GM18498 (cell line): ENCODE results near the gene CCL5.
"Not testable (repeated sequence)": the region's sequence is repeated elsewhere in the genome, so short reads cannot be mapped to it uniquely, and the experiment has no call there.

Source experiments
- ATAC-seq: cut with Tn5 transposase; IDR thresholded peaks from one replicate; pipeline ENCODE4 v1.9.1; 2021; ENCODE audit warnings: mild to moderate bottlenecking, moderate library complexity; ENCODE audit not compliant: unreplicated experiment

The CCL5 gene

DNA sequence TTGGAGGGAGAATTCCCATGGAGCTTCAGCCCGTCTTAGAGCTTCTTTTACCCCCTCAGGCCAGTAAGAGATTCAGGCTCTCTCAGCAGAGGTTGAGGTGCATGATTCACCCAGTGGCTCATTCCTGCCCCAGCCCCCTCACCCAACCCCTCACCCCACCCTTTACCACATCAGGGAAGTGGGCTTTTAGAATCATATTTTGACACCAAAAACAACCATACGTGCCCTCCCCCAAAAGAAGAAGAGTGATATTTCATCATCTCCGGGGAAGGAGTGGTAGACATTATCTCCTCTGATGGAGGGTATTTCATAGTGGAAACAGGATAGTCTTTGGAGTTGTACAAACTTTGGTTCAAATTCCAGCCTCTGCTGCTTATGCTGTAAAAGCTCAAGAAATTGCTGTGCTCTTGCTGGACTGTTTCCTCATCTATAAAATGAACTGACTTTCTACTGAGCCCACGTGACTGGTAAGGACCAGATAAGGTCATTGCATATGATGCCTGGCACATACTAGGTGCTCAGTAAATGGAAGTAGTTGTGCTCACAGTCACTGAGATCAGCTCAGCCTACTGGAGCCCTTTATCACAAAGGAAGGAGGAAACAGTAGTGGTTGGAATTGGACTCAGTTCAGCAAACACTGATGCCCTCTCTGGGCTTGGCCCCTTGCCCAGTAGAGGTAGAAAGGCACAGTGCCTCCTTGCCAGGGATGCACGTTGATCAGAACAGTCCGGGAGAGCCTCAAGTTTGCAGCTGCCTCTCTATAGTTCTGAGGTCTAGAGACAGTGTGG lies 18.3 kb upstream of the CCL5 start:
- ATAC-seq: no peak

DNA sequence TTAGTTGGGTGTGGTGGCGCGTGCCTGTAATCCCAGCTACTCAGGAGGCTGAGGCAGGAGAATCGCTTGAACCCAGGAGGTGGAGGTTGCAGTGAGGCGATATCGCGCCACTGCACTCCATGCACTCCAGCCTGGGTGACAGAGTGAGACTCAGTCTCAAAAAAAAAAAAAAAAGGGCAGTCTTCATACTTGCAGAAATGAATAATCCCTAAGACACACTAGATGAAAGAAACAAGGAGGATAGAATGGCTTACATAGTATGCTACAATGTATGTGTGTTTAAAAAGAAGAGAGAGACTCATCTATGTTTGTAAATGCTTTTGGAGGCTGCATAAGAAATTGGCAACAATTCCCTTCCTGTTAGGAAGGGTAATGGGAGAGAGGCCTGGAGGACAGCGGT lies 17.6 kb upstream of the CCL5 start:
- ATAC-seq: not testable (repeated sequence)

DNA sequence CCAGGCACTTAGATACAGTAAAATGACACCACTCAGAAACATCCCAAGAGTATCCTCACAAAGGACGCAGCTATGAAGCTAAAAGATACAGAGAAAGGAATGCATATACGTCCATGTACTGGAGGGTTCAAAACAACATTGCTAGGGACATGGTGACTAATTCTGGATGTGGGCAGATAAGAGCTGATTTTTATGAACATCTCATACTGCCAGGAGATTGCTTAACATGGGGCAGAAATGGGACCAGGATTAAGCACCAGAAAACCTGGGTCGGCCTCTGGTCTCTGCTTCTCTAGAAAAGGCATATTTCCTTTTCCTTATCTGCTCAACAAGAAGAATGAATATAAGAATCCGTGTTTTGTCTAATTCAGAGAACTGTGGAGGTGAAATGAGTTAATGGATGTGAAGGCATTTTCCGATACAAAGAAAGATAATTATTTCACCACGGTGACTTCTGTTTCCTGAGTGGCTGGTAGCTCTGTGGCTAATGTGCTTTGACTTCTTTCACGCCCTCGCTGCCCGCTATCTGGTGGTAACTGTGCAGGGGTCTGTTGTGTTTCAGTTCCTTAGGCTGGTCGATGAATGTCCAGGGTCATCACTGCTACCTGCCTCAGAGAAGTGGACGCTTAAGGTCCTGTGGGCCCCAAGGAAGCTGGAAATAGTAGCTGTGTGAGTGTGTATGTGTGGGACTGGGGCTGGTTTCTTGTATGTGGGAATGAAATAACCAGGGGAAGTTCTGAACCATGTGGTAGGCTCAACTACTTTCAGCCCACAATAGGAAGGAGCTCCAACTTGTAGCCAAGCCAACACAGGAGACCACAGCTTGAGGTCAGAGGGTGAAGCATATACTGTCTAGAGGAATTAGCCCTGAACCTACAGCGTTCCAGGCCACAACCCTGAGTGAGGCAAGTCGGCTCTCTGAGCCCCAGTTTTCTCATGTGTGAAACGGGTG lies 15.8 kb upstream of the CCL5 start:
- no peak for ATAC-seq

DNA sequence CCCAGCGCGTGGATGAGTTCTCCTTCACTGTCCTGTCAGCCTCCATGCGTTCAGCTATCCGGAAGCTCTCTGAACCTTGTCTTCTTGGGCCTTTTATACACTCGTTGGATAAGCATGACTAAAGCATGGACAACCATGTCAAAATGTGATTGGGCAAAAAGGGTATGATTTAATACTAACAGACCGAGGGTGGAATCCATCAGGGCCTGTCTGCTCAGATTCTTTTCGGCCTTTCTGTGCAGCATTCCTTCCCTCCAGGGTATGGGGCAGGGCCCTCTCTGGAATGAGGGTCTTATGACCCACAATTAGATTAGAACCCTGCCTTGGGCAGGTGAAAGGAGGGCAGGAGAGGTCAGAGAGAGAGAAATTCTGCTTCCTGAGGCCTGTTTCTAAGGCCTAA lies 14.0 kb upstream of the CCL5 start:
- no peak for ATAC-seq

DNA sequence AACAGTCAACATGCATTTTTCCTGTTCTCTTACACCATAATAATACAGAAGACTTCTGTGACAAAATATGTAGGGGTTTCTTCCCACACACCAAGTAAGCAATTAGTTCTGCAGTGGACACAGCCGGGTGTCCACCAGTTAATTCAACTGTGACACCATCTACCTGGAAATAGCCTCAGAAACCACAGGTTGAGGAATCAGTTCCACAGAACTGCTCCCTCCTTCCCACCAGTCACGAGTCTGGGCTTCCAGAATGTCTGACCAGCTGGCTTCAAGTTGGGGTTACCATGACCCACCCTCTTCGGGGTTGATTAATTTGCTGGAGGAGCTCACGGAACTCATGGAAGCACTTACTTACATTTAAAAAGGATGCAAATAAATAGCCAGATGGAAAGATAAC lies 13.6 kb upstream of the CCL5 start:
- ATAC-seq: no peak

DNA sequence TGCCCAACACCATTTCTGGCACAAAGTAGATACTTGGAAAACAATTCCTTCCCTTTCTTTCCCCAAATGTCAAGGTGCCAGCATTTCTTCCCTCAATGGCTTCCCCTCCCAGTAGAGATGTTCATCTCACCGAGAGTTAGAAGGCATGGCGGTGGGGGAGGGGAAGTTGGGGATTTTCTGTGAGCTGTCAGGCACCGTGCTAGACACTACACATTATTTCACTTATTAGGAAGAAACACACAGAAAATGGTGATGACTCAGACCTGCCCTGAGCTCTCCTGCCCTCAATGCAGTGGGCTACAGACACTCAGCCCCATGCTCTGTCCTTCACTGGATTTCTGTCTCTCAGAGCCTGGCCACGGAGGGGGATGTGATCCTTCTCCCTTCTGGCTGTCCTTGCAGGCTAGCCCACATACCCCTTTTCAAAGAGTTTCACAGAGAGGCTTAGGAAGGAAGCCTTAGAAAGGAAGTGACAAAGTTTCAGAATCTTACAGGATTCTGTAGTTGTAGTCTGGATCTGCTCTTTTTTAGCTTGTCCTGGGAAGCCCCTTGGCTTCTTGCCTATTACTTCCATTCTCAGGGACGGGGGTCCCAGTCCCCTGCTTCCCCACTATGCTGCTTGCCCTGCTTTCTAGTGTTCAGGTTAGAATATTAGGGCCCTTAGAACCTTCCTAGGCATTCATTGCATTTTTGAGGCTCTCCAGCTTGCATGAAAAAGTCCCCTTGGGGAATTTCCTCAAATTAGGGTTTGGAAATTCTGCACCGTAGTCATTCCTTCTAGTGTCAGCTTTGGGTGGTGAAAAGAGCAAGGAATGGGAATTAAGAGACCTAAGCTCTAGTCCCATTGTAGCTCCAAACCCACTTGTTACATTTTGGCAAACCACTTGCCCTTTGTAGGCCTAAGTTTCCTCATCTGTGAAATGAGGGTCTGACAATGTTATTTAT lies 12.2 kb upstream of the CCL5 start:
- ATAC-seq: no peak

DNA sequence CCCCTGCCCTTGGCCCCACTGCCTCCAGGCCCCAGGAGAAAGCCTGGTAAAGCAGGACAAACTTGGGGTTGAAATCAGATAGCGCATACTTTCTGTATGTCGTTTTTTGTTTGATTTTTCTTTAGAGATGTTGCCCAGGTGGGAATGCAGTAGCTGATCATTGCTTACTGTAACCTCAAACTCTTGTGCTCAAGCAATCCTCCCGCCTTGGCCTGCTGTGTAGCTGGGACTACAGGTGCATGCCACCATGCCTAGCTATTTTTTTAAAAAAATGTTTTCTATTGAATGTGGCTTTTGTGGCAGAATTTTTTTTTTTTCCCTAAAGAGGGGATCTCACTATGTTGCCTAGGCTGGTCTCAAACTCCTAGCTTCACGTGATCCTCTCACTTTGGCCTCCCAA lies 11.1 kb upstream of the CCL5 start:
- no peak for ATAC-seq

DNA sequence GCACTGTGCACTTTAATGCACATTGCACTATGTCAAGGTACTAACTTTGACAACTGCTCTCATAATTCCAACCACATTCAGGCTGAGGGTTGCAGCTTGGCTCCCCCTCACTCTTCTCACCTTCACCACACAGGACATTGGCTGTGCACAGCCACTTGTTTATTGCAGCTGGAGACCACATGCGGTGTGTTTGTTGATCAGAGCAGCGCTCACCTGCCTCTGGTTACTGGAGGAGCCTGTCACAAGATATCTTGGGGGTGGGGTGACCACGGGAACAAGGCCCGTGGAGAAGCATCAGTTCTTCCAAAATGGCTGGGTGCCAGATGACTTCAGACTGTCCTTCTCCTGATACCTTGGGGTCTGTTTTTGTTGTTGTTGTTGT lies 10.6 kb upstream of the CCL5 start:
- ATAC-seq: peak; percentile 66

DNA sequence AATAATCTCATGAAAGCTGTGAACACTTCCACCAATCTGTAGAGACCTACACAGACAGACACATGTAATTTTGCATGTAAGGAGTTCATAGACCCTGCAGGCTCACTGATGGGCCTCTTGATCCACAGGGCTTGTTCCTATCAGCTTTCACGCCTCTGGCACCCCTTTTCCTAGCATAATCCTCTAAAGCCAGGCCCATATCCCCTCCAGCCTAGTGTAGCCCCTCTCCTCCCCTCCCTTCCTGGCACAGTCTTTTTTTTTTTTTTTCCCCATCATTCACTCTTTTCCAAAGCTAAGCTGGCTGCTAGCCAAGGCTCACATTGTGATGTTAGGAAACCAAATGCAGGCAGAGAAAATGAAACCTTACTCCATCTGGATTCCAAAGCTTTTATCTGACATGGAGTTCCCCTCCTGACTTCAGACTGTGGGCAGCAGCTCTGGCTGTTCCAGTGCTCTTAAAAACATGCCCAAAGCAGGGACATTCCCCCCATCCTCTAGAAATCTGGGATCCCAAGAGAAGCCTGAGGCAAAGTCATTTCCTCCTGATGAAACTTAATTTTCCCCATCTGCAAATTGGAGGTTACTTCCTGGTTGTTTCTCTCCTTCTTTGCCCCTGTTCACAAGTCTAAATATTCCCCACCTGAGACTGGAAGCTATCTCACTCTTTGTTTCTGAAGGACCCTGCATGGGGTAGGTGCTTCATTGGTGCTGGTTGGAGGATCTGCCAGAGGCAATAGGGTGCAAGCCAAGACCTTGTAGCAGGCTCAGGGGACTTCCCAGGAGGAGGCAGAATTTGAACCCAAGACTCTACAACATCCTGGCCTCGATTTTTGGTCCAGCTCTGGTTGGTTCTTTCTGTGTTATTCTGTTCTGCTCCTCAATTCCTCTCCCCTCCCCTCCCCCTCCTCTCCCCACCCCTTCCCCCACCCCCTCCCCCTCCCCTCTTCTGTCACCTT lies 9.9 kb upstream of the CCL5 start:
- no peak for ATAC-seq

DNA sequence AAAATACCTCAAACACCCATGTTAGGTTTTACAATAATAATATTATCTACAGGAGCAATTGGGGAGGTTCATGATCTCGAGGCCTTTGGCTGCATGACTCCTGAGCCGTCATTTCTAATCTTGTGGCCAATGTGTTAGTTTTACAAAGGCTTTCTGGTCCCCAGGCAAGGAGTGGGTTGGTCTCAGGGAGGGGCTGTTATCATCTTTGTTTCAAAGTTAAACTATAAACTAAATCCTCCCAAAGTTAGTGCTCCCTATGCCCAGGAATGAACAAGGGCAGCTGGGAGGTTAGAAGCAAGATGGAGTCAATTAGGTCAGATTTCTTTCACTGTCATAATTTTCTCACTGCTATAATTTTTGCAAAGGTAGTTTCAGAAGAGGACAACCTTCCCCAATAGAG lies 9.1 kb upstream of the CCL5 start:
- ATAC-seq: no peak

DNA sequence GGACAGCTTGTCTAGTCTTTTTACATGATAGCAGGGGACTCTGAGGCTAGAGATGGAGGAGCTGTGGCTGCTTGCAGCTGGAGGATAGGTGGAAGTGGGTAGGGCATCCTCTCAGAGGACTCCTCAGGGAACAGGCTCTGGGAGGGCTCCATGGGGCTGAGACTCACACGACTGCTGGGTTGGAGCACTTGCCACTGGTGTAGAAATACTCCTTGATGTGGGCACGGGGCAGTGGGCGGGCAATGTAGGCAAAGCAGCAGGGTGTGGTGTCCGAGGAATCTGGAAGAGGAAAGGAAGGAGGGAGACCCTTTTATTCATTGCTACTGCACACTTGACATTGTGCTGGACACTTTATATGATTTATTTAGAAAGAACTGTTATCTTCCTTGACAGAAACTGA lies 1.8 kb downstream of the CCL5 start:
- no peak for ATAC-seq

DNA sequence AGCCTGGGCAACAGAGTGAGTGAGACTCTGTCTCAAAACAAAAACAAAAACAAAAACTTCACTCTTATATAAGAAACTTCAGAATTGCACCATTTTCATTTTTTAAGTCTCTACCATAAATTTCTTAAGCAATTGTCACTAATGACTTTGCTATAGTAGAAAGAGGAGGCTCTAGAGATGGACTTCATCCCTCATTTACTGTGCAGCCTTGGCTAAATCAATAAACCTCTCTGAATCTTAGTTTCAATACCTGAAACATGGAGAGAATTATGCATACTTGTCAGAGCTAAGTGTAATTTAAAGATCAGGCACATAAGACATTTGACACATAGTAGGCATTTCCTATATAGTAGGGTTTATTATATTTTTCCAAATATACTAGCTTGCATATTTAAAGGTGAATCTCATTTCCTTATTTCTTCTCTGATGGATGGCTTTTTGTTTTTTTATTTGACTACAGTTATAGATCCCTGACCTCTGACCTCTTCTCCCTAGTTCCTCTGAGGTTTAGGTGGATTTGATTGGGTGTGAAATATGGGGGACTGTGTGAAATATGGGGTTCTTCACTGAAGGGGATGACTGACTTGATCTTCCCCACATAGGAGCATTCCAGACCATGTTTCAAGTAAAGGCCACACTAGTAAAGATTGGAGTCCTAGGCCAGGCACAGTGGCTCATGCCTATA lies 2.7 kb downstream of the CCL5 start:
- ATAC-seq: no peak

DNA sequence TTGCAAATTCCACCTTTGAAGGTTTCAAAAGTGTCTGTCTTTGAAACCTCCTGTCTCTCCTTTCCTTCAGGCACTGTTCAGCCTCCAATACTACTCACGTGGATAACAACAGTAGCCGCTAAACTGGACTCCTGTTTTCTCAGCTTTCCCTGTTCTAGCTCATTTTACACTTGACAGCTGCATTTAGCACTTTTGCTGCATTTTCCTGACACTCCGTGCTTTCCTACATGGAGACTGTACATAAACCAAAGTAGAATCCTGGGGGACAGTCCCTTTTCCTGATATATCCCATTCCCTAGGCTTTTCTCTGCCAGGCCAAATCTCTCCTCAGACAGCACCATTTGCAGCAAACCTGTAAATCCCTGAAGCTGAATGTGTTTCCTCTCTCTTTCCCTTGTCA lies 3.6 kb downstream of the CCL5 start:
- no peak for ATAC-seq

DNA sequence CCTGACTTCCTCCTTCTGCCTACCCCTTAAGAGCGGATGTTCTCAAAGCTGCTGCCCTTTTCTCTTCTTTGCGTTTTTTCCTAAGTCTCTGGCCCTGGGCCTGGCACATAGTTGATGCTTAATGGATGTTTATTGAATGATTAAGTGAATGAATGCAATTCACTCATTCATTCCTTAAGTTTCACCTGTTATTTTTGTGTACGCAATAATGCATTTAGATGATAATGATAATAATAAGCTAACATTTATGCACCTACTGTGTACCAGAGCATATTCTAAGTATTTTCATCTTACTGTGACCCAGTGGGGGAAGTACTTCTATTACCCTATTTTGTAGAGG lies 4.4 kb downstream of the CCL5 start:
- ATAC-seq: no peak

DNA sequence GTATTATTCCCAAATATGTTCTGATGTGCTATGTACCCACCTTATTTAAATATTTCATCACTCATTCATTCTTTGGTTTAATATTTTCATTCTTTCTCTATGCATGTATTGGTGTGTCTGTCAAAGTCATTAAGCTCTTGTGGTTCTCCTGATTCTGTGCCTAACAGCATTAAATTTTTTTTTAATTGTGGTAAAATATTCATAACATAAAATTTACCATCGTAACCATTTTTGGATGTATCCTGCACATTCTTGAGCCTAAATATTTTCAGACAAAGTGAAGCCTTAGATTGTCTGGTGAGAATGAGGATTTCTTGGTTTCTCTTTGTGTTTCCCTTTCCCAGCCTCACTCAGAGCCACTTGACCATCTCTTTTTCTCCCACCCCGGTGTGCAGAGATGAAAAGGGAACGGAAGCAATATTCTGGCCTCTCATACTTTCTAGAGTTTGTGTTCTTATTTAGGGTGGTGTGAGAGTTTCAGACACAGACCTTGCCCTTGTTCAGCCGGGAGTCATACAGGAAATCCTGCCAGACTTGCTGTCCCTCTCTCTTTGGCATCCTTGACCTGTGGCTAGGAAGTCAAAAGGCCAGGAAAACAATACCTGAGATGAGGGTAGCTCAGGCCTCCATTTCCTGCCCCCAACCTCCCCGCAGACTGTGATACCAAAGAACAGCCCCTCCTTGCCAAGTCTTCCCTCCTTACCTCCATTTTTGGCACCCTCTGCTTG lies 4.9 kb downstream of the CCL5 start:
- peak; percentile 40 for ATAC-seq

DNA sequence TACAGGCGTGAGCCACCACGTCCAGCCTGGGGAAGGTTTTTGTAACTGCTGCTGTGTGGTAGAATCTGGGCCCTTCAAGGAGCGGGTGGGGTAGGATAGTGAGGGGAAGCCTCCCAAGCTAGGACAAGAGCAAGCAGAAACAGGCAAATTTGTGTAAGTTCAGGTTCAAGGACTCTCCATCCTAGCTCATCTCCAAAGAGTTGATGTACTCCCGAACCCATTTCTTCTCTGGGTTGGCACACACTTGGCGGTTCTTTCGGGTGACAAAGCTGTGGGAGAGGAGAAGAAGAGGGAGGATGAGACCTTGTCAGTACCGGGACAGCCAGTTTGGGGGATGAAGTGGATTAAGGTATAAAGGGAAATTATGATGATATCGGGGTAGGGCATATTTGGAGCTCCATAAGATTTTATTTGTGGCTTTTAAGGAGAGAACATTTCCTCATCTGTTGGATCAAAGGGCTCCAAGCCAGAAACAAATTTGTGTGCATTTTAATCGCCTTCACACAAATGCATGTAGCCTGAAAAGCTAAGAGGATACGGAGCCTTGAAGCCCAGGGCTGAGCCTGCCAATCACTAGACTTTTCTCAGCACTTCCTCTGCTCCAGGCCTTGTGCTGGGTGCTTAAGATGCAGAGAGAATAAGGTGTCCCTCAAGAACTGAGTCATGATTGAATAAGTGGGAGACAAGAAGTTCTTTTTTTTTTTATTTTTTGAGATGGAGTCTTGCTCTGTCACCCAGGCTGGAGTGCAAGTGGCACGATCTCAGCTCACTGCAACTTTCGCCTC lies 7.8 kb downstream of the CCL5 start:
- ATAC-seq: no peak

DNA sequence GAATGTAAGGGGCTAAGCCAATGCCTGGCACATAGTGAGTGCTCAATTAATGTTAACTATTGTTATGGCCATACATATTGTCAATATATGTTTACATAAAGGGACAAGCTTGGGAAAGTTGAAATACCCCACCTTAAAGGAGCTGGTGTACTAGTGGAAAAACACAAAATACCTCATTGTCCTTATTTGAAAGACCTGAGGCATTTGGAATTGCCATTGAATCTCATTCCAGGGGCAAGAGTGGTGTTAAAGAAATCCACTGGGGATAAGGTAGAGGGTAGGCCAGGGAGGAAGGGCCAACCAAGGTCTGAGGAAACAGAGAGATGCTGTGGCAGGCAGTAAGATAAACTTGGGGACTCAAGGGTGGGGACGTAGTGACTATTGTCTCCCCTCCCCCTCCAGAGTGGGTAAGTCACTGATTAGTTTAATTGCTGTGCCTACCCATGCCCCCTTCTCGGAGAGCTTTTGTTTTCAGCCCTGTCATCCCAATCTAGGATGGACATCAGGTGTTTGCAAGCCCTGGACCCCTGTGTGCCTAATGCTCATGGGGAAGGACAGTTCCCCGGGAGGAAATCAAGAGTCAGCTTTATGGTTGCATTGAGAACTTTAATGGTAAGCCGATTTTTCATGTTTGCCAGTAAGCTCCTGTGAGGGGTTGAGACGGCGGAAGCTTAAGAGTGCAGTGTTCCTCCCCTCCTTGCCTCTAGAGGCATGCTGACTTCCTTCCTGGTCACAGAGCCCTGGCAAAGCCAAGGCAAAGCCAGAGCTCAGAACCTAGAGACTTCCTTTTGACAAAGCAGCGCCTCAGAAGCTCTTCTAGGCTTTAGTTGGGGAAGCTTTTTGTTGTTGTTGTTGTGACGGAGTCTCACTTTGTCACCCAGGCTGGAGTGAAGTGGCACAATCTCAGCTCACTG lies 9.0 kb downstream of the CCL5 start:
- ATAC-seq: no peak
